Measurements from ENCODE around the gene NFIC.
A peak's percentile ranks its signal among the peaks of the same experiment; 100 is the strongest.

Gene NFIC

DNA sequence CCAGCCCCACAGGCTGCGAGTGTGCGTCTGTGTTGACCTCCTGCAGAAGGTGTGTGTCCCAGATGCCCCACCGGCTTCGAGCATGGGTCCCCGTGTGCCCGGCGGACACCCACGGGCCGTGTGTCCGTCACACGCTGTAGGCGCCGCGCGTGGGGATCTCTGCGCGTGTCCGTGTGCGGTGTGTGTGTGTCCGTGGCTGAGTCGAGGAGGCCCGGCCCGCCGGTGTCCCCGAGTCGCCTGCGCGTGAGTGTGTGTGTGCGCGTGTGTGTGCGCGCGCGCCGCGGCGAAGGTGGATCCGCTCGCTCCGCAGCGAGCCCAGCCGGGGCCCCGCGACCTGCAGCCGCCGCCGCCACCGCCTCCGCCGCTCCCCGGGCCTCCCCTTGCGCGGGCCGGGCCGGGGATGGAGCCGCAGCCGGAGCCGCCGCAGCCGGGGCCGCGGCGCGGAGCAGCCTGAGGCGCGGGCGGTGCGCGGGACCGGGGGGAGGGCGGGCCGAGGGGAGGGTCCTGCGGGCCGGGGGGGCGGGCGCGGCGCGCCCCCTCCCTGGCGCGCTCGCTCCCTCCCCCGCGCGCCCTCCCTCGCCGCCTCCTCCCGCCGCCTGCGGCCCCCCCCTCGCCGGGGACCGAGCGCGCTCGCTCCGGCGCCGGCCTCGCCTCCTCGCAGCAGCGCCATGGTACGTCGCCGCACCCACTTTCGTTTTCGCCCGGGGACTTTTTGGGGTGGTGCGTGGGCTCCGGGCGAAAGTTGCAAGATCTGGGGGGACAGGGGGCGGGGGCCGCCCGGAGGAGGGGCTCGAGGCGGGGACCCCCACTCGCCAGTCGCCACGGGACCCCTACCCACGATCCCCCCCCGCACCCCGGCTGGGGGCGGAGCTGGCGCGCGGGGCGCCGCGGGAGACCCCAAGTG, 7.1 kb upstream of the NFIC start:
- DNase-seq (ENCODE audit: low spot score): peak; percentile 75

DNA sequence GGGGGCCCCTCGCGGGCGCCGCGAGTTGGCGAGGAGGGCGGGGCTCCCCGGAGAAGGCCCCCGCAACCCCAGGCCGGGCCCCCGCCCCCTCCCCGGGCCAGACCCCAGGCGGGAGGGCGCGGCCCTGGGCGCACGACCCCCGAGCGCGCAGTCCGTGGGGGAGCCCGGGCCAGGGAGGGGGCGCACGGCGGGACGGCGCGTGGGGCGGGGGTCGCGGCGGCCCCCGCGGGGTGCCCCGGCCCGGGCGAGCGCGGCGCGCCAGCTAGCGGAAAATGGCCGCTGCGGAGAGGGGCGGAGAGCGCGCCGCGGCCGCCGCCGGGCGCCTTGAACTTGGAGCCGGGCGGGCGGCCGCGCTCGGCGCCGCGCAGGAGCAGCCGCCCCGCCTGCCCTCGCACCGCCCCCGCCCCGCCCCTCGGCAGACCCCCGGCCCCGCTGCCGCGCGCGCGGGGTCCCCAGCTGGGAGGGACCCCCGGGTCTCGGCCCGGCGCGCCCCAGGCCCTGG, 6.4 kb upstream of the NFIC start:
- no peak for DNase-seq (ENCODE audit: low spot score)

DNA sequence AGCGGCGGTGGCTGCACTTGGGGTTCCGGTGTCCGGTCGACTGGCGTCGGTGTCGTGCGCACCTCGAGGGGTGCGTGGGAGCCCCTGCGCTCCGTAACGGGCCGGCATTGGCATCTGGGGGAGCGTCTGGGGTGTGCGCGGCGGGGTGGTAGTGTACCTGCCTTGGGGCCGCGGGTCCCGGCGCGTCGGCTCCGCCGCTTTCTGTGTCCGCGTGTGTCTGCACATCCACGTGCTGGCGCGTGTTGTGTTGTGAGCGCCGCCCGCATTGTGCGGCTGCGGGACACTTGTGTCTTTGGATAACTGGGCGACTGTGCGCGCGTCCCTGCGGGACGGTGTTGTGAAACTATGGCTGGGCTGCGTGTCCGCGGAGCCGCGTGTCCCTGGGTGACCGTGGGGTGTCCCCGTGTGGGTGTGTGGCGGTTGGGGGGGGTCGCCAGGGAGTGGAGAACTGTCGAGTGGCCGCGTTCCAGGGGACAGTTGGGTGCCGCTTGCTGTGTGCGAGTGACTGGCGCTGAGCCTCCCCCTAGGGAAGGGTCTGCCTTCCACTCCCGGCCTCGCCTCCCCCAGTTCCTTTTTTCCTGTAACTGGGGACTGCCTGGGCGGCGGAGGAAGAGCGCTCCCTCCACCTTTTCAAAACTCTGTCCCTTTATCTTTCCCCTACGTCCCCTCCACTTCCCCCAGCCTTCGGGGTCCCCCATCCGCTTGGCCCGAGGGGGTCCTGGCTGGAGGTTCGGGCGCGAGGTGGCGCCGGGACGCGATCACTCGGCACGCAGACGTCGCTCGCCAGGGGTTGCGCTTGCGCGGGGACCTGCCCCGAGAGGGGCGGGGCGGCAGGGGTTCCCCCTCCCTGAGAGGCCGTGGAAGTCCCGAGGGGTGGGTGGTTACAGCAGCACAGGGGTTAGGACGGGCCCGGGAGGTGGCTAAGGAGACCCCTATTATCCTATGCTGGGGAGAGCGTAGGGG, 5.7 kb upstream of the NFIC start:
- DNase-seq (ENCODE audit: low spot score): peak; percentile 79

DNA sequence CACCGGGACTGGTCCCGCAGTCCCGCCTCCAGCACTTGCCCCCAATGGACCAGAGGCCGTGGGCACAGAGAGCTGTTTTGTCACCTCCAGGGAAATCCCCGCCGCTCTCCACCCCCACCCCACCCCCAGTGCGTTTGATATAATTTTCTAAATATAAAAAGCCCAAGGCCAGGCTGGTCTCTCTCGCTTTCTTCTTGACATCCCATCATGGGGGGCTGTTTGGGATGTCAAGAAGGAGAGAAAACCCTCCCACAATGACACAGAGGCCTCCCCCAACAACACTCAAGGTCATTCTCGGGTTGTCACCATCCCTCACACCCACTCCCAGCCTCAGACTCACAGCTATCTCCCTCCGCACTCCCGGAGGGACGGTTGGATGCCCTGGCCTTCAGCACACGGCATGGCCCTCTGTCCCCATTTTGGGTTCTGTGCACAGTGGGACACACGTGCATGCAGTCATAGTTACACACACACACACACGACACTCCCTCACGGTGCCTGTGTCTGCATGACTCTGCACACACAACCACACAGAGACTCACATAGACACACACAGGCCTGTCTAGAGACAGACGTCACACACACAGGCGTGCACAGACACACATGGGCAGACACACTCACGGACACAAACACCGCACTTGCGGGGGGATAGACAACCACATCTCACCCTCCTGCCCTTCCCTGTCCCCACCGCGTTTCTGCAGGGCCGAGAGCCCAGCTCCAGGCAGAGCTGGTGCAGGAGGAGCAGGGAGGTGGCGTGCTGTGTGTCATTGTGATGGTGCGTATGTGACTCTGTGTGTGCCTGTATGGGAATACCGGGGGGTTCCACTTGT, 4.8 kb upstream of the NFIC start:
- no peak for DNase-seq (ENCODE audit: low spot score)

DNA sequence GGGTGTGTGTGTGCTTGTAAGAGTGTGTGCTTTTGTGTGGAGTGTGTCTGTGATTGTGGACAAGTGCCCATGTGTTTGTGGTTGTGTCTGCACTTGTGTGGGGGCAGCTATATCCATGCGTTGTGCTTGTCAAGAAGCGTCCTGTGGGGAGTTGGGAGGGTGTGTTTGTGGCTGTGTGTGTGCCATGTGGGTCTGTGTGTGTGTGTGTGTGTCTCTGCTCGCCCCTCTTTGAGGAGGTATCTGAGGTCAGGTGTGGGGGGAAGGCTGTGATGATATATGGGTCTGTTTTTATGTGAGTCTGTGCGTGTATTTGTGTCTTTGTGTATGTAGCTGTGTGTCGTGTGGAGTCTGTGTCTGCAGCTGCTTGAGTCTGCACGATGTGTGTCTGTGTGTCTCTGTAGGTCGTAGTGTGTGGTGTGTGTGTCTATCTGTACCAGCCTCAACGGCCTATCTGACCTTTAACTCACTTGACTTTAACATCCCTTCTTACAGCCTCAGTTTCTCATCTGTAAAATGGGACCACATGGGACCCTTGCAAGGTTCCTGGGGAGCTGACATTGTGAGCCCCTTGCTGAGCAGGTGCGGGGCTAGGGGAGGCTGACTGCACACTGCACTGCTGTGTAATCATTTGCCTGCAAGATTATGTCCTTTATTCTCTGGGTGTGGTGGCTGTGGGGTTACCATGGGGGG, 4.0 kb upstream of the NFIC start:
- DNase-seq (ENCODE audit: low spot score): no peak

DNA sequence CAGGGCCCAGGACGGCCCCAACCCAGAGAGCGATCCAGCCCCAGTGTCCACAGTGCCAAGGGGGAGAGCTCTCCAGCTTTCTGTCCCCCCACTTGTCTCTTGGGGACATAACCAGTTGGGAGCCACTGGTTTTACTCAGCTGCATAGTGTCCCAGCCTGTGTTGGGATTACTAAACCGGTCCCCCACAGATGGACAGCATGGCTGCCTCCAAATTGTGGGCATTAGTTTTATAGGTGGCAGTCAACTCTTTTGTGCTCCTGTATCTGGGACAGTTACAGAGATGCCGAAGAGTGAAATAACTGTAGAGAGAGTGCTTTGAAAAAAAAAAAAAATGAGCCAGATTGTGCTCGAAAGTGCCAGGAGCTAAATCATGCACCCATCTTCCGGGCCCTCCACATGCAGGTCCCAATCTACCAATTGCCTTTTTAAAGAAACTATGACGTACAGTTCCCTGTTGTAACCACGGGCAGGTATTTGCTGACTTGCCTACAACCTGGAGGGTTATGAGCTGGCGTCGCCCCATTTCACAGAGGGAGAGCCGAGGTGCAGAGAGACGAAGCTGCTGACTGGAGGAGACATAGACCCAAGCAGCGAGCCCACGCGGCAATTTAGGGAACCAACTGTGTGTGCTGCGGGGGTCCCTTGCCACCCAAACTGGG, 2.4 kb upstream of the NFIC start:
- DNase-seq (ENCODE audit: low spot score): no peak

DNA sequence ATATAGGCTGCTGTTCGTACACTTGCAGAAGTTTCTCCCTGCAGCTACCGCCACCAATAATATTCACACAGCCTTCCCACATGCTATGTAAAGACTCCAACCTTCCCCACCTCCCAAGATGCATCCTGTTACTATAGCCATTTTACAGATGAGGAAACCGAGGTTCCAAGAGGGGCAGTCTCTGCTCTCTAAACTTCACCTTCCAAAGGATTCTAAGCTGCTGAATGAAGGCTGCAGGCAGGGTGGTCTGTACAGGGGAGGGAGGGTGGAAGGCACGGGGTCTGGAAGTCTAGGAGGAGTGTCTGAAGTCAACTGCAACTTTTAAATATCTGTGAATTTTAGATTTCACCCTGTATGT, 1.9 kb upstream of the NFIC start:
- DNase-seq (ENCODE audit: low spot score): no peak

DNA sequence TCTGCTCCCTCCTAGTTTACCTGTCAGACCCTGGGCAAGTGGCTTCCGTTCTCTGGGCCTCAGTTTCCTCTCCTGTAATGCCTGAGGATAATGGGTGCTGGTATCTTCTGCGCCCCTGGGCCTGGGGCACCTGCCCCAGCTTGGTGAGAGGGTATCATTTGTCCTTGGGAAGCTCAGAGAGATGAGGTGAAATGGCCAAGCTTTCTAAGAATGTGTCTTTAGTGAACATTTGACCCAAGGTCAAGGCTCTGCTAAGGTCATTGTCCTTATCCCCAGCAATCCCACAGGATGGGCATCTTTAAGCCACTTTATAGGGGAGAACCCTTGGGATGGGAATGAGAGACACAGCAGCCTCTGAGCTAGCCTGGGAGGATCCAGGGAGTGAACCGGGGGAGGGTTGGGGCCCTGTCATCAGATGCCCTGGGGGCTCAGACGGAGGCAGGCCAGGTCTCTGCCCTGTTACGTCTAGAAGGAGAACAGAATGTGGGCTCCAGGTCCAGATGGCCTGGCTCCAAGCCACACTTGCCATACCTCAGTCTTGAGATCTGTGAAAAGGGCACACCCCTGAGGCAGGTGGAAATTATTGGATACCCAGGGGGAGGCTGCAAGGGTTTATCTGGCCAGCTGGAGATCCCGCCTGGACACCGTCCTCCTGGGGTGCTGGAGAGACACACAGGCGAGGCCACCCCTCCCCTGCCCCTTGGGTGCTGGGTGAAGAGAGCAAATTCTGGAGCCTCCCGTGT, 1.1 kb upstream of the NFIC start:
- no peak for DNase-seq (ENCODE audit: low spot score)

DNA sequence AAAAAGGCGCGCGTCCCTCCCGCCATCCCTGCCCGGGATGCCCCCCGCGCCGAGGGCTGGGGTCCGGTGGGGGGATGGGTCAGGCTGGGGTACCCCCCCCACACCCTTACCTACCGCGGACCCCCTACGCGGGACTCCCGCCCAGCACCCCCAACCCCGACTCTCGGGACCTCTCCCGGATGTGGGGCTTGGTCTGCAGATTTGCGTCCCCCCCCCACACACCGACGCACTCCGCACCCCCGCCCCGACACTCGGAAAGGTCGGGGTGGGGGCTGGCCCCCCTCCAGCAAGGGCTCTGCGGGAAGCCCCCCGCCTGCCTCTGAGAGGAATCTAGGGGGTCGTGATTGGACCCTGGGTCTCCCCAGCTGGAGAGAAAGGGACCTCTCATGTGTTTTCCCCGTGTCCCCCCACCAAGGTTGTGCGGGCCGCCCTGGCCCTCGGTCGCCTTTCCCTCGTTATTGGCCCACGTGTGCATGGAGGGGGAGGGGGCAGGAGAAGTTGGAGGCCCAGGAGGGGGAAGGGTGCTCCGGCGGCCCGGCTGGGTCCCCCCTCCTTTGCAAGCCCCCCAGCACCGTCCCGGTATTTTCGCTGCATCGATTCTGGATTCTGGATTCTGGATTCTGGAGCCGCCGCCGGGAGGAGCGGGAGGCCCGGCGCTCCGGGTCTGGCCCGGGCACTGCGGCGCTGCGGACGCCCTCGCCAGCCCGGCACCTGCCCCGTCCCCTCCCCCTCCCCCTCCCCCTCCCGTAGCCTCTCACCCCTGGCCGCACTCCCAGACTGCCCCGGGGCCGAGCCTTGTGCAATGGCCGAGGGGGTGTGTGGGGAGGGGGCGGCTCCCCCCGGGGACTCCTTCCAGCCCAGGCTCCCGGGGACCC, 607 bp downstream of the NFIC start:
- peak; percentile 59 for DNase-seq (ENCODE audit: low spot score)

DNA sequence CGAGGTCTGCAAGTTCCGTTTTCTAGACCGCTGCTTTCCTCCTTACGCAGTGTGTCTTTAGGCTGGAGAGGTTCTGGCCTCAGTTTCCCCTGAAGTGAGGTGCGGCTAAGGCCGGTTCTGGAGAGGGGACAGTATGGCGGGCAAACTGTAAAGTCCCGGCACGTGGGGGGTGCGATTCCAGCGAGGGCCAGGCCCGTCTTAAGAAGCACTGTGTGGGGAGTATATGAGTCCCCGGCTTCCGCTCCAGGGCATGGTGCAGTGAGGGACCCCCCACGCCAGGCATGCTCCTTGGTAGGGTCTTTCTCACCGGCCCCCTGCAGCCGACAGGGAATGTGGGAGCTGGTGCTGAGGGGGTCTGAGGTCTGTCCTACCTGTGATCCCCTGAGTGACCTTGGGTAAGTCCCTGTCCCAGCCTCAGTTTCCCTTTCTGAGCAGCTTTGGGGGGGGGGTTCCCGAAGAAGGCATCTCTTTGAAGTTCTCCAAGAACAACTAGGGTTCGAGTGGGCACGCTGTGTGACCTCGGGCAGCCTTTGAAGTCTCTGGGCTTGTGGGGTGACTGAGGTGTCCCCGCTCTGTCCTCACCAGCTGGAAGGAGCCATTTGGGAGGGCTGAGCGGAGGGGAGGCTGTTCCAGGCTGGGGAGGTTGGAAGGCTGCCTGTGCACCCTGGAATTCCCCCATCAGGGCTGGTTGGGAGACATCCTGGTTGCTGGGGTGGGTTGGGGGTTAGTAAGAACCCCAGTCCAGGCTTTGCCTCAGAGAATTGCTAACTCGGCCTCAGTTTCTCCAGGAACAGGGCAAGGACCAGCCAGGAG, 1.5 kb downstream of the NFIC start:
- no peak for DNase-seq (ENCODE audit: low spot score)

DNA sequence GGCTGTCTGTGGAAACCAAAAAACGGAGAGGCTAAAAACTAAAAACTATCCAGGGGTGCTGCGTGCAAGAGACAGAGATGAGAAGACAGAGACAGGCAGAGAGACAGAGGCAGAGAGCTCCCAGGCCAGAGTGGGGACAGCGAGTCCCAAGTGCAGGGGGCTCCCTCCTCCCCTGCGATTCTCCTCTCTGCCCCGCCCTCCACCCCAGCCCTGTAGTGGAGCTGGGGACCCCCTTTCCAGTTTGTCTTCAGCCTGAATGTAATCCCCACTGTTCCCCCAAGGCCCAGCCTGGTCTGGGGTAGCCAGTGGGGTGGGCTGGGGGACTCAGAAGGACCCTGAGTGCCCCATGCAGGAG, 2.0 kb downstream of the NFIC start:
- DNase-seq (ENCODE audit: low spot score): no peak

DNA sequence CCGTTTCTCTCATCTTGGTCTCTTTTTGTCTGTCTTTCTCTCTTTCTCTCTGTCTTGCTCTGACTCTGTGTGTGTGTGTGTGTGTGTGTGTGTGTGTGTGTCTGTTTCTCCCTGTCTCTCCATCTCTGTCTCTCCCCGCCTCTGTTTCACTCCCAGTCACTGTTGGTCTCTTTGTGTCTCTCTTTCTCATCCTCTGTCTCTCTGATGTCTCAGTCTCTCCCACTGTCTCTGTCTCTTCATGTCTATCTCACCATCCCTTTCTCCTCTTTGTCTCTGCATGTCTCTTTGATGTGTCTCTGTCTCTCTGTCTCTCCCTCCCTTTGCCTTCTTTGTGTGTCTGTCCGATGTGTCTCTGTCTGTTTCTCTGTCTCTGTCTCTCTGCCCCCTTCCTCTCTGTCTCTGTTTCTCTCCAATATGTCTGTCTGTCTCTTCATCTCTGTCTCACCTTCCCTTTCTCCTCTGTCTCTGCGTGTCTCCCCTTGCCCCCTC, 2.5 kb downstream of the NFIC start:
- no peak for DNase-seq (ENCODE audit: low spot score)

DNA sequence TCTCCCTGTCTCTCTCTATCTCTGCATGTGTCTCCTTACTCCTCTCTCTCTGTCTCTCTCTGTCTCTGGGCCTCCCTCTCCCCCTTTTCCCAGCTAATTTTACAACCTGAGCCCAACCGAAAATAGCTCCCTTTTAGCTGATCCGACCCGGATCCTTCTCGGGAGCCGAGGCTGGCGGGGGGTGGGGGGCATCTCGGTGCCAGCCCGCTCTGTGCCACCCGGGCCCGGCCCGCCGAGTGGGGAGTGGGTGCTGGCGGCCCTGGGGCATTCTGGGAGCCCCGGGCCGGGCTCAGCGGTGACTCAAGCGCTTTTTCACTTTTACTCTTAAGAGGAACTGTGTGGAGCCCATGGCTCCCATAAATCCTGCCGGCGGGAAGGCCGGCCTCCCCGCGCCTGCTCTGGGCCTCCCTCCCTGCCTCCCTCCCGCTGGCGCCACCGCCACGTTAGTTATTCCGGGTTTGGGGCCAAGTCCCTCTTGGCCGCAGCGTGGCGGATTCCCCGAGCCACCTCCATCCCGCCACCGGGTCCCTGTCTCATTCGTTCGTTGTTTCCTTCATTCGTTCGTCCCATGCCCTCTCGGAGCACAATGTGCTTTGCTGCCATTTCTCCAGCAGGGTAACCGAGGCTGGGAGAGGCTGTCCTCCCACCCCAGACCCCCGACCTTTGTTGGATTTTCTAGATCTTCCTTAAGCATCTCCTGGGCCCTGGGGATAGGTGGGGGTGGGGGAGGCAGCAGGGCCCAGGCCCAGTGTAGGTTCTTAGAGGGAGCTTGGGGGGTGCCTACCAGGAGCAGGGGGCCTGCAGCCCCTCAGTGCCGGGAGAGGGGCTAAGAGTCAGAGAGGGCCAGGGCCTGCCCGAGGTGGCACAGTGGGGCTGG, 3.2 kb downstream of the NFIC start:
- DNase-seq (ENCODE audit: low spot score): peak; percentile 67

DNA sequence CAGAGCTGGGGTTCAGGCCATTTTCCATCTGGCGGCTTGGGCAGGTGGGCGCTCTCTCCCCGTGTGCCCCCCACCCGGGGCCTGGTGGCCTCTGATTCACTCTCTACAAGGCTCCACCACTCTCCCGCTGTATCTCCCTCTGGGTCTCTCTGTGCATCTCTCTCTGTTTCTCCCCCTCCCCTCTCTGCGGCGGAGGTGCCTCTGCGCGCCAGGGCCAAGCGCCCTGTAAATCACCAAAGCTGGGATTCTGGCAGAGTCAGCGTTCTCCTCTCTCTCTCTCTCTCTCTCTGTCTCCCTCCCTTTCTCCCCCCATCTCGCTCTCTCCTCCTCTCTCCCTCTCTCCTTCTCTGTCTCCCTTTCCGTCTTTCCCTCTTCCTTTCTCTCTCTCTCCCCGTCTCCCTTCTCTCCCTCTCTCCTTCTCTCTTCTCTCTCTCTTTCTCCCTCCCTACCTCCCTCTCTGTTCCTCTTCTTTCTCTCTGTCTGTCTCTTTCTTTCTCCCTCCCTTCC, 3.9 kb downstream of the NFIC start:
- DNase-seq (ENCODE audit: low spot score): no peak

DNA sequence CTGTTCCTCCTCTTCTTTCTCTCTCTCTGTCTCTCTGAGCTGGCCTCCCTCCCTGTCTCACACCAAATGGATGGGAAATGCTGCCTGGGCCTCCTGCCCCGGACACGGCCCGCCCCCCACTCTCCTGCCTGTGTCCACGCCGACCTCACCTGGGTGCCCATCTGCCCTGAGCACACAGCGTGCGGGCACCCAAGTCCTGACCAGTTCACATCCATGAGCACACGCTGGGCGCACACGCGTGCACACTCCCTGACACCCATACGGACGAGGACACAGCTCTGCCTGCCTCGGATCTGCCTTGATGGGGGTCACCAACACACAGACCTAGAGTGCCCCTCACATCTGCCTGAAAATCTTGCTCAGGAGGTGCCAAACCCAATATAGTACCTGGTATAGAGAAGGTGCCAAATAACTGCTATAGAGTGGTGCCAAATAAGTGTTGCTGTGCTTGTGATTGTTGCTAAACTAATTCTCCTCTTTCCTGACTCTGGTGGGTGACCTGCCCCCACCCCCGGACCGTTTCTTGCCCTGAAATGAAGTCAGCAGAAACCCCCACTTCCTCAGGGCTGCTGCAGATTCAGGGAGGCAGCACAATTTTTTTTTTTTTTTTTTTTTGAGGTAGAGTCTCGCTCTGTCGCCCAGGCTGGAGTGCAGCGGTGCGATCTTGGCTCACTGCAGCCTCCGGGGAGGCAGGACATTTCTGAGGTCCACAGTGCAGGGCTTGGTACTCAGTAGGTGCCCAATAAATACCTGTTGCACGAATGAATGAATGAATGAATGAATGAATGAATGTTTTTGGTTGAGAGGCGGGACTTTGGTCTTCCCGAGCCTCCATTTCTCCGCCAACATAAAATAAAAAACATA, 4.6 kb downstream of the NFIC start:
- DNase-seq (ENCODE audit: low spot score): no peak

DNA sequence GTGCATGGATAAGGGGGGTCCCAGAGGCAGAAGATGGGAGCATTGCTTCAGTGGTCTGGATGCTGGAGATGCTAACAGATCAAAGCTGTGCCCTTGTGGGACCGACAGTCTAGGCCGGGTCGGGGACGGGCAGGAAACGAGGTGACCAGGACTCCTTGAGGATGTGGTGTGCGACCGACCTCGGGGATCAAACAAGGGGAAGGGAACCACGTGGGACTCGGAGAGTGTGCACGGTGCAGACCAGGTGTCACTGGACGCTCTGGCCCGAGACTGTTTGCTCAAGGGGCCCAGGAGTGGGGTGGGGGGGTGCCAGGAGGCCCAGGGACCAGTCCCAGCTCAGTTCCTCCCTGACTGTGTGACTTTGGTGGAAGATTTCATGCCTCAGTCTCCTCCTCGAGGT, 6.0 kb downstream of the NFIC start:
- no peak for DNase-seq (ENCODE audit: low spot score)

Data from globus pallidus (tissue), 1 donor.